Sigmoid colon (tissue), 7 donors: ENCODE data around the gene SPIRE1. TPM values are rescaled to one million over a fixed set of nuclear protein-coding genes. Genes with fewer than 3 reads are reported as not detected.

ENCODE experiments used
- DNase-seq: peaks from one replicate; pipeline ENCODE4 v3.0.0-alpha.2; 2019
- H3K27ac ChIP-seq, 4 donors: fragments of 200-600 bp; sonication (generic); one replicate each; pipeline ENCODE4 v1.5.1; 2016 to 2019; ENCODE audit warnings: mild to moderate bottlenecking in 1 of 4
- H3K27me3 ChIP-seq, 3 donors: fragments of 200-600 bp; sonication (generic); one replicate each; pipeline ENCODE4 v1.5.1; 2019; ENCODE audit warnings: mild to moderate bottlenecking in 1 of 3
- H3K36me3 ChIP-seq, 4 donors: fragments of 200-600 bp; sonication (generic); one replicate each; pipeline ENCODE4 v1.5.1; 2016 to 2019
- H3K4me1 ChIP-seq, 4 donors: fragments of 200-600 bp; sonication (generic); one replicate each; pipeline ENCODE4 v1.5.1; 2017 to 2019
- H3K4me3 ChIP-seq, 4 donors: fragments of 200-600 bp; sonication (generic); one replicate each; pipeline ENCODE4 v1.5.1; 2017 to 2019; ENCODE audit warnings: mild to moderate bottlenecking in 2 of 4, moderate library complexity in 1 of 4
- H3K9me3 ChIP-seq, 4 donors: fragments of 200-600 bp in 3 of 4; sonication (generic) in 3 of 4; one replicate each; pipeline versions ENCODE4 v1.5.1 to v1.6.1; 2013 to 2019
- CTCF ChIP-seq, 4 experiments: fragments of 450-650 bp in 3 of 4; fragments of 200-600 bp in 1 of 4; IDR thresholded peaks; one replicate each; pipeline ENCODE4 v1.5.1; 2016 to 2019; ENCODE audit warnings: antibody characterized with exemption in 4 of 4, mild to moderate bottlenecking in 3 of 4, moderate library complexity in 2 of 4
- EP300 ChIP-seq, 4 donors: sonication (generic); formaldehyde crosslinking; IDR thresholded peaks; one replicate each; pipeline ENCODE4 v1.6.1; 2017; ENCODE audit warnings: antibody characterized with exemption in 4 of 4
- POLR2A ChIP-seq, 2 donors: fragments of 450-650 bp; IDR thresholded peaks; one replicate each; pipeline ENCODE4 v1.6.1; 2016; ENCODE audit warnings: antibody characterized with exemption in 2 of 2, mild to moderate bottlenecking in 2 of 2, moderate library complexity in 2 of 2
- POLR2AphosphoS5 ChIP-seq, 4 donors: sonication (generic); formaldehyde crosslinking; IDR thresholded peaks; one replicate each; pipeline ENCODE4 v1.6.1; 2017; ENCODE audit warnings: antibody characterized with exemption in 4 of 4
- WGBS, 2 donors: extraction: QIAGEN DNeasy Blood & Tissue Kit; methylation state at CpG; one replicate each; pipeline ENCODE4 v1.1.7; 2013; 5-methylcytosine and 5-hydroxymethylcytosine counted together
- intact Hi-C: fragments of 100-400 bp; cut with DNase I; formaldehyde crosslinking; loops from one replicate; pipeline ENCODE4 v1.15.1; 2023
- polyA plus RNA-seq, 3 donors: library from polyadenylated mRNA; stranded (reverse); fragments of 200-250 nt; gene quantifications; one replicate each; pipeline ENCODE4 v1.2.3, GENCODE V29; 2013
- total RNA-seq, 4 donors: library from RNA; depleted of rRNA; stranded (reverse); fragments of >200 nt; gene quantifications; one replicate each; pipeline ENCODE4 v1.1.0, GENCODE V29; 2016
- donor health status: healthy with polysubstance abuse.
- donor health status: Bipolar disorder and iron deficiency.
- donor health status: healthy.

The SPIRE1 gene
- total and polyA plus RNA-seq, 7 donors = 2.1 to 31.6 (median 22.7) TPM

GRCh38 chr18:12589448-12589847 lies 68.5 kb downstream of the SPIRE1 start:
- Histone ChIP-seq H3K4me1 (peaks cover 0 to 5% (median 0%) of the 10 kb centered on the region in 4 donors), H3K27me3 (no peaks in the 10 kb centered on the region), H3K27ac (no peak overlapping the region), H3K36me3 (no peaks in the 10 kb centered on the region), H3K4me3 (no peak overlapping the region), H3K9me3 (no peaks in the 10 kb centered on the region)
- intact Hi-C loops = no loop called here
- DNase-seq = no peak
- no peak for TF ChIP-seq POLR2A (IDR thresholded peaks at IDR 0.05)
- TF ChIP-seq EP300 (IDR thresholded peaks at IDR 0.05) = no peak
- TF ChIP-seq POLR2AphosphoS5 (IDR thresholded peaks at IDR 0.05) = no peak
- TF ChIP-seq CTCF (IDR thresholded peaks at IDR 0.05) = no peak

- Histone ChIP-seq H3K4me1 (peaks cover 0 to 5% (median 0%) of the 10 kb centered on the region in 4 donors), H3K9me3 (no peaks in the 10 kb centered on the region), H3K27ac (no peak overlapping the region), H3K36me3 (no peaks in the 10 kb centered on the region), H3K27me3 (no peaks in the 10 kb centered on the region), H3K4me3 (no peak overlapping the region)
- no peak for TF ChIP-seq CTCF (IDR thresholded peaks at IDR 0.05)
- no peak for TF ChIP-seq POLR2AphosphoS5 (IDR thresholded peaks at IDR 0.05)
- no peak for TF ChIP-seq POLR2A (IDR thresholded peaks at IDR 0.05)
- no peak for TF ChIP-seq EP300 (IDR thresholded peaks at IDR 0.05)
- no peak for DNase-seq
- WGBS, 2 donors = 51 to 81% methylated on average over 1 of the region's 1 CpG
- intact Hi-C loops = no loop called here
Measured at GRCh38 chr18:12586956-12587355, 71.0 kb downstream of the SPIRE1 start.

GRCh38 chr18:12585218-12585617 lies 72.7 kb downstream of the SPIRE1 start:
- DNase-seq = no peak
- H3K4me1 ChIP-seq = peaks cover 0 to 5% (median 0%) of the 10 kb centered on the region in 4 donors
- H3K27me3 ChIP-seq = no peaks in the 10 kb centered on the region
- no peak overlapping the region for H3K27ac ChIP-seq
- H3K36me3 ChIP-seq = no peaks in the 10 kb centered on the region
- intact Hi-C loops = no loop called here
- no peaks in the 10 kb centered on the region for H3K9me3 ChIP-seq
- no peak for TF ChIP-seq EP300 (IDR thresholded peaks at IDR 0.05)
- TF ChIP-seq POLR2AphosphoS5 (IDR thresholded peaks at IDR 0.05) = no peak
- no peak for TF ChIP-seq CTCF (IDR thresholded peaks at IDR 0.05)
- TF ChIP-seq POLR2A (IDR thresholded peaks at IDR 0.05) = no peak
- 95 to 97% methylated on average over 1 of the region's 1 CpG for WGBS, 2 donors
- no peak overlapping the region for H3K4me3 ChIP-seq

GRCh38 chr18:12580630-12581342 lies 77.1 kb downstream of the SPIRE1 start:
- Histone ChIP-seq H3K27me3 (no peaks in the 10 kb centered on the region), H3K9me3 (peaks cover 0 to 4% (median 0%) of the 10 kb centered on the region in 4 donors), H3K4me3 (no peak overlapping the region), H3K4me1 (no peaks in the 10 kb centered on the region), H3K27ac (no peak overlapping the region), H3K36me3 (no peaks in the 10 kb centered on the region)
- 81 to 90% methylated on average over 9 of the region's 9 CpGs for WGBS, 2 donors
- DNase-seq = no peak
- intact Hi-C loops = no loop called here
- TF ChIP-seq EP300 (IDR thresholded peaks at IDR 0.05) = no peak
- TF ChIP-seq CTCF (IDR thresholded peaks at IDR 0.05) = no peak
- no peak for TF ChIP-seq POLR2AphosphoS5 (IDR thresholded peaks at IDR 0.05)
- TF ChIP-seq POLR2A (IDR thresholded peaks at IDR 0.05) = no peak

GRCh38 chr18:12579775-12580174 lies 78.1 kb downstream of the SPIRE1 start:
- no peaks in the 10 kb centered on the region for H3K27me3 ChIP-seq
- intact Hi-C loops = no loop called here
- H3K27ac ChIP-seq = no peak overlapping the region
- TF ChIP-seq EP300 (IDR thresholded peaks at IDR 0.05) (no peak), POLR2A (IDR thresholded peaks at IDR 0.05) (no peak), CTCF (IDR thresholded peaks at IDR 0.05) (no peak), POLR2AphosphoS5 (IDR thresholded peaks at IDR 0.05) (no peak)
- 59 to 79% methylated on average over 2 of the region's 2 CpGs for WGBS, 2 donors
- no peak overlapping the region for H3K4me3 ChIP-seq
- H3K9me3 ChIP-seq = peaks cover 0 to 4% (median 0%) of the 10 kb centered on the region in 4 donors
- no peaks in the 10 kb centered on the region for H3K36me3 ChIP-seq
- DNase-seq = no peak
- H3K4me1 ChIP-seq = no peaks in the 10 kb centered on the region
